ENCODE results near the gene ICAM5. TPM values are rescaled to one million over a fixed set of nuclear protein-coding genes. Genes with fewer than 3 reads are reported as not detected.

Gene ICAM5
- total RNA-seq, 1 experiment from 2014 or later: 1.6 TPM

DNA sequence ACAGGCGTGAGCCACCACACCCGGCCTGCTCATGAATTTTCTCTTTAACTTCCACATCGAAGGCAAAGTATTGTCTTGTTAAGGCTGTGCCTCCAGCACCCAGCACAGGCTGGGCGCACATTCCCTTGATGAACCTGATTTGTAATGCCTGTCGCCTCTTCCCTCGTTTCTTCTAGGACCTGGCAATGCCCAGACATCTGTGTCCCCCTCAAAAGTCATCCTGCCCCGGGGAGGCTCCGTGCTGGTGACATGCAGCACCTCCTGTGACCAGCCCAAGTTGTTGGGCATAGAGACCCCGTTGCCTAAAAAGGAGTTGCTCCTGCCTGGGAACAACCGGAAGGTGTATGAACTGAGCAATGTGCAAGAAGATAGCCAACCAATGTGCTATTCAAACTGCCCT is 15.2 kb upstream of the ICAM5 start:
- no peaks in the 10 kb centered on the region for H4K20me1 ChIP-seq (ENCODE audit: control insufficient read depth, insufficient read depth, insufficient read length)
- WGBS (ENCODE audit: extremely low coverage, insufficient read length, low lambda C conversion rate): no CpG with 5 or more reads among the region's 10 CpGs

More for the DNA sequence above, 15.2 kb upstream of the ICAM5 start:
- H3K4me1 Mint-ChIP-seq: 0 out of 4 replicates have a peak, but pooled peaks cover 0 to 6% of the 10 kb centered on the region in 2 experiments
- Histone ChIP-seq H3T11ph (ENCODE audit: low read length) (no peak overlapping the region), H3K23me2 (ENCODE audit: insufficient read length, low read depth, low read length, poor library complexity, severe bottlenecking) (peaks cover 6% of the 10 kb centered on the region), H3K4ac (ENCODE audit: low read depth, low read length) (no peak overlapping the region), H2BK15ac (ENCODE audit: low read depth, low read length) (no peak overlapping the region), H3K4me1 (ENCODE audit: insufficient read depth, low read length) (no peaks in the 10 kb centered on the region), H2BK20ac (ENCODE audit: low read depth, low read length, poor library complexity, severe bottlenecking) (no peak overlapping the region), H3K56ac (ENCODE audit: insufficient read length, low read depth, low read length) (no peak overlapping the region), H3K79me1 (ENCODE audit: insufficient read depth, low read depth, low read length, poor library complexity, severe bottlenecking) (no peaks in the 10 kb centered on the region), H3K18ac (ENCODE audit: insufficient read length, low read depth, low read length) (no peak overlapping the region), H3K14ac (ENCODE audit: insufficient read depth, low read length) (no peak overlapping the region), H2BK12ac (ENCODE audit: insufficient read length, low read depth, low read length) (no peak overlapping the region), H3K23ac (ENCODE audit: insufficient read length, low read depth, low read length) (no peak overlapping the region), H3K9ac (ENCODE audit: extremely low read depth, insufficient read length, low read length) (no peak overlapping the region), H4K5ac (ENCODE audit: insufficient read length, low read depth, low read length) (no peak overlapping the region), H3K4me2 (ENCODE audit: insufficient read depth, insufficient read length, low read length) (no peak overlapping the region), H2AFZ (ENCODE audit: low read length) (no peak overlapping the region), H3K27me3 (ENCODE audit: insufficient read depth, low read length) (peaks cover 9% of the 10 kb centered on the region; the same call in 1 of the 2 replicates), H3K27ac (ENCODE audit: insufficient read length, low read depth, low read length) (no peak overlapping the region), H4K8ac (replicated peaks; ENCODE audit: insufficient read length, low read depth, low read length) (no peak overlapping the region), H4K91ac (ENCODE audit: insufficient read length, low read depth, low read length) (no peak overlapping the region), H3K9me3 (ENCODE audit: control insufficient read depth, low read depth, low read length) (no peaks in the 10 kb centered on the region), H2AK5ac (ENCODE audit: insufficient read length, low read length) (no peak overlapping the region), H2BK120ac (ENCODE audit: low read depth, low read length, poor library complexity, severe bottlenecking) (no peak overlapping the region), H2BK5ac (ENCODE audit: insufficient read length, low read length) (no peak overlapping the region), H3K79me2 (ENCODE audit: insufficient read depth, low read length) (no peaks in the 10 kb centered on the region)
- no peak for DNase-seq
- no peaks in the 10 kb centered on the region; a peak in 1 of 7 replicates for H3K36me3 Mint-ChIP-seq (ENCODE audit: insufficient read depth in 1 of 3, low read depth in 3 of 3)
- H3K9me3 Mint-ChIP-seq: no peaks in the 10 kb centered on the region
- TF ChIP-seq, protein P1, sequence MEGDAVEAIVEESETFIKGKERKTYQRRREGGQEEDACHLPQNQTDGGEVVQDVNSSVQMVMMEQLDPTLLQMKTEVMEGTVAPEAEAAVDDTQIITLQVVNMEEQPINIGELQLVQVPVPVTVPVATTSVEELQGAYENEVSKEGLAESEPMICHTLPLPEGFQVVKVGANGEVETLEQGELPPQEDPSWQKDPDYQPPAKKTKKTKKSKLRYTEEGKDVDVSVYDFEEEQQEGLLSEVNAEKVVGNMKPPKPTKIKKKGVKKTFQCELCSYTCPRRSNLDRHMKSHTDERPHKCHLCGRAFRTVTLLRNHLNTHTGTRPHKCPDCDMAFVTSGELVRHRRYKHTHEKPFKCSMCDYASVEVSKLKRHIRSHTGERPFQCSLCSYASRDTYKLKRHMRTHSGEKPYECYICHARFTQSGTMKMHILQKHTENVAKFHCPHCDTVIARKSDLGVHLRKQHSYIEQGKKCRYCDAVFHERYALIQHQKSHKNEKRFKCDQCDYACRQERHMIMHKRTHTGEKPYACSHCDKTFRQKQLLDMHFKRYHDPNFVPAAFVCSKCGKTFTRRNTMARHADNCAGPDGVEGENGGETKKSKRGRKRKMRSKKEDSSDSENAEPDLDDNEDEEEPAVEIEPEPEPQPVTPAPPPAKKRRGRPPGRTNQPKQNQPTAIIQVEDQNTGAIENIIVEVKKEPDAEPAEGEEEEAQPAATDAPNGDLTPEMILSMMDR (conservative IDR thresholded peaks at IDR 0.05): no peak
- no peak overlapping the region for H3K27ac Mint-ChIP-seq
- H3K4me3 Mint-ChIP-seq: no peak overlapping the region; a peak in 1 of 5 replicates
- H3K27me3 Mint-ChIP-seq (ENCODE audit: low read depth): peaks cover 53% of the 10 kb centered on the region
